Testis (tissue), 3 donors: ENCODE results near the gene MEST. TPM values are rescaled to one million over a fixed set of nuclear protein-coding genes. Genes with fewer than 3 reads are reported as not detected.
"Not testable (repeated sequence)": the region's sequence is repeated elsewhere in the genome, so short reads cannot be mapped to it uniquely, and the experiment has no call there.

Source experiments
- DNase-seq: peaks from one replicate; pipeline ENCODE4 v3.0.0-alpha.2; 2019
- H3K27ac ChIP-seq, 2 donors: fragments of 200-600 bp; sonication (generic); one replicate each; pipeline ENCODE4 v1.5.1; 2019
- H3K27me3 ChIP-seq: fragments of 200-600 bp; sonication (generic); one replicate; pipeline ENCODE4 v1.5.1; 2019
- H3K36me3 ChIP-seq: fragments of 200-600 bp; sonication (generic); one replicate; pipeline ENCODE4 v1.5.1; 2017; ENCODE audit warnings: low read depth; ENCODE audit errors: missing control alignments
- H3K4me1 ChIP-seq: fragments of 200-600 bp; sonication (generic); one replicate; pipeline ENCODE4 v1.5.1; 2019
- H3K4me3 ChIP-seq, 2 donors: fragments of 200-600 bp; sonication (generic); one replicate each; pipeline ENCODE4 v1.5.1; 2017 to 2019
- H3K9me3 ChIP-seq: fragments of 200-600 bp; sonication (generic); one replicate; pipeline ENCODE4 v1.5.1; 2017
- POLR2A ChIP-seq: fragments of 450-650 bp; IDR thresholded peaks from one replicate; pipeline ENCODE4 v1.6.1; 2017; ENCODE audit warnings: antibody characterized with exemption, mild to moderate bottlenecking, moderate library complexity
- WGBS, 2 donors: methylation state at CpG; one replicate each; pipeline ENCODE4 v1.1.5; 2018; 5-methylcytosine and 5-hydroxymethylcytosine counted together
- intact Hi-C: fragments of 100-400 bp; cut with DNase I; formaldehyde crosslinking; loops from one replicate; pipeline ENCODE4 v1.15.1; 2023; ENCODE audit warnings: low total_unique reads
- polyA plus RNA-seq: library from polyadenylated mRNA; stranded (reverse); fragments of 350-450 nt; fragmentation: Illumina TruSeq; extraction: RNeasy Lipid Tissue Mini Kit (QIAGEN cat#74804); gene quantifications from one replicate; pipeline ENCODE4 v1.2.3, GENCODE V29; 2014; ENCODE audit warnings: low read depth, low replicate concordance; ENCODE audit not compliant: insufficient read depth
- total RNA-seq, 2 donors: library from RNA; depleted of rRNA; stranded (reverse); fragments of >200 nt; gene quantifications; one replicate each; pipeline ENCODE4 v1.2.3, GENCODE V29; 2016
- TF ChIP-seq, protein P1 (sequence below), 3 experiments: fragments of 450-650 bp in 2 of 3; fragments of 200-600 bp in 1 of 3; sonication (generic) in 1 of 3; IDR thresholded peaks; one replicate each; pipeline ENCODE4 v1.5.1; 2016 to 2019; ENCODE audit warnings: antibody characterized with exemption in 3 of 3, mild to moderate bottlenecking in 2 of 3, moderate library complexity in 1 of 3

The MEST gene
- total and polyA plus RNA-seq, 3 donors from 2014 or later, result 32.5 to 65.2 (median 36.5) TPM

DNA sequence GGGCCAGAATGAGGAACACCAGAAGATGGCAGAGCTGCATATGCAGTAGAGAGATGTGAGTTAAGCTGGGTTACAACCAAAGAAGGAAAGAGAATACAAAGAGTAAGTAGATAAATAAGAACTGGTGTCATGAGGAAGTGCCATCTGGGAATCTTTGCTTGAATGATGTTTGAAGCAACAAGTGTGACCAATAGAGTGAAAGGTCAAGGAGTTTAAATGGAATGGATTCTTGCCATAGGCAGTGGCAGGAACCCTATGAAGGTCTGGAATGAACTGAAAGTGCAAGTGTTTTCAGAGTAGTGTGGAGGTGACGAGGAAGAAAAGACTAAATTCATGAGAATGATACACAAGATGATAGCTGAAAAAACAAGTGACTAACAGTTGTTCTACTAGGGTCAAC is 21.6 kb downstream of the MEST start:
- H3K27me3 ChIP-seq, result no peaks in the 10 kb centered on the region
- intact Hi-C loops, result no loop called here
- no peaks in the 10 kb centered on the region for H3K9me3 ChIP-seq
- no peak overlapping the region for H3K27ac ChIP-seq
- WGBS, 2 donors, result 80 to 90% methylated on average over 1 of the region's 1 CpG
- H3K4me1 ChIP-seq, result no peaks in the 10 kb centered on the region
- no peaks in the 10 kb centered on the region for H3K36me3 ChIP-seq
- H3K4me3 ChIP-seq, result no peak overlapping the region
- TF ChIP-seq, protein P1, sequence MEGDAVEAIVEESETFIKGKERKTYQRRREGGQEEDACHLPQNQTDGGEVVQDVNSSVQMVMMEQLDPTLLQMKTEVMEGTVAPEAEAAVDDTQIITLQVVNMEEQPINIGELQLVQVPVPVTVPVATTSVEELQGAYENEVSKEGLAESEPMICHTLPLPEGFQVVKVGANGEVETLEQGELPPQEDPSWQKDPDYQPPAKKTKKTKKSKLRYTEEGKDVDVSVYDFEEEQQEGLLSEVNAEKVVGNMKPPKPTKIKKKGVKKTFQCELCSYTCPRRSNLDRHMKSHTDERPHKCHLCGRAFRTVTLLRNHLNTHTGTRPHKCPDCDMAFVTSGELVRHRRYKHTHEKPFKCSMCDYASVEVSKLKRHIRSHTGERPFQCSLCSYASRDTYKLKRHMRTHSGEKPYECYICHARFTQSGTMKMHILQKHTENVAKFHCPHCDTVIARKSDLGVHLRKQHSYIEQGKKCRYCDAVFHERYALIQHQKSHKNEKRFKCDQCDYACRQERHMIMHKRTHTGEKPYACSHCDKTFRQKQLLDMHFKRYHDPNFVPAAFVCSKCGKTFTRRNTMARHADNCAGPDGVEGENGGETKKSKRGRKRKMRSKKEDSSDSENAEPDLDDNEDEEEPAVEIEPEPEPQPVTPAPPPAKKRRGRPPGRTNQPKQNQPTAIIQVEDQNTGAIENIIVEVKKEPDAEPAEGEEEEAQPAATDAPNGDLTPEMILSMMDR (IDR thresholded peaks at IDR 0.05), result no peak
- no peak for TF ChIP-seq POLR2A
- no peak for DNase-seq

DNA sequence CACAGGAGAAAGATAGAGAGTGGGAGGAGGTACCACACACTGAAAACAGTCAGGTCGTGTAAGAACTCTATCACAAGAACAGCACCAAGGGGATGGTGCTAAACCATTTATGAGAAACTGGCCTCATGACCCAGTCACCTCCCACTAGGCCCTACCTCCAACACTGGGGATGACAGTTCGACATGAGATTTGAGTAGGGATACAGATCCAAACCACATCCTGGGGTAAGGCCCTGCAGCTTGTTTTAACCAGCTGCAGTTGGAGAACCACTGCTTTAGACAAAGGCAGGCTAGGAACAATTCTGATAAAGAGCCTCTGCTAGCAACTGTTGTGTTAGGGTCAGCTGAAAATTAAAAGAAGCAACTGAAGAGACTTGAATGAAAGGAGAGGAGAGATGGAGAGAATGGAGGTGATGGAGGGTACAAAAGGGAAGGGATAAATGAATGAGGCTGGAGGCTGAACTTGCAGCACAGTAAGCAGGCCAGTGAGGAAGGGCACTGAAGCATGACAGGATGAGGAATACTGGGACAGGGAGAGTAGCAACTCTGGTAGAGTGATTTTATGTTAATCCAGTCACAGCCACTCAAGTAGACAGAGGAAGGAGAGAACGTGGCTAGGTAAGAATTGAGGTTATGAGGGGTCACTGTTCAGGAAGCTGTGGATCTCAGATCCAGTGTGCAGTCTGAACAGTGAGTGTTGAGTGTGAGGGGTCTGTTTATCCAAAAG is 23.6 kb downstream of the MEST start:
- intact Hi-C loops, result no loop called here
- no peak overlapping the region for H3K4me3 ChIP-seq
- TF ChIP-seq, protein P1 (IDR thresholded peaks at IDR 0.05), result no peak
- H3K27me3 ChIP-seq, result no peaks in the 10 kb centered on the region
- 80 to 82% methylated on average over 3 of the region's 3 CpGs for WGBS, 2 donors
- no peaks in the 10 kb centered on the region for H3K4me1 ChIP-seq
- H3K36me3 ChIP-seq, result no peaks in the 10 kb centered on the region
- H3K9me3 ChIP-seq, result no peaks in the 10 kb centered on the region
- no peak for DNase-seq
- H3K27ac ChIP-seq, result no peak overlapping the region

DNA sequence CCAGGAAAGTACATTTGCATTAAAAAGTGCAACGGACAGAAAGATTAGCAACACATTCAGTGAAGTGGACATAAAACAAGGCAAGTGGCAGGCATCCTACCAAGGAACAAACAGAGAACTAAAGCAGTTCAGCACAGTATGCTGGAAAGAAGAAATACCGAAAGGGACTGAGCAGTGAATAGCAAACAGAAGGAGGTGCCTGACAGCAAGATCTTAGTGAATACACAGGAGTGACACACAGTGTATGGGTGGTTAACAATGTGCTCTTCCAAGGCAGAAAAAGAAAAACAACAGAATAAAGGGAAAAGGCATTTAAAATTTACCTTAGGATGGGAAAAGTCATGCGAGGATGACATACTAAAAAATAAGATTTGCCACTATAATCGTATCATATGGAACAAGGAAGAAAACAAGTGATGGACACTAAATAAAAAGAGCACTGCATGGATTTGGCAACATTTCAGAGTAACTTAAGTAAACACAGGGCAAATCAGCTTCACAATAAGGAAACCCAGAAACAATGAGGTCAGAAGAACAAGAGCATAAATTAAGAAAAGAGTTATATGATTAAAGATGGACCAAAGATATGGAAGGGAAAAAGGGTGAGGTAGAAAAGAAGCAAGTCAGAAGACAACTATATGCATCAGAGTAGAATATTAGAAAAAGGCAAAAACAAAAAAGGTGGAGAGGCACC is 29.5 kb downstream of the MEST start:
- H3K9me3 ChIP-seq, result no peaks in the 10 kb centered on the region
- intact Hi-C loops, result no loop called here
- 78 to 88% methylated on average over 4 of the region's 4 CpGs for WGBS, 2 donors

DNA sequence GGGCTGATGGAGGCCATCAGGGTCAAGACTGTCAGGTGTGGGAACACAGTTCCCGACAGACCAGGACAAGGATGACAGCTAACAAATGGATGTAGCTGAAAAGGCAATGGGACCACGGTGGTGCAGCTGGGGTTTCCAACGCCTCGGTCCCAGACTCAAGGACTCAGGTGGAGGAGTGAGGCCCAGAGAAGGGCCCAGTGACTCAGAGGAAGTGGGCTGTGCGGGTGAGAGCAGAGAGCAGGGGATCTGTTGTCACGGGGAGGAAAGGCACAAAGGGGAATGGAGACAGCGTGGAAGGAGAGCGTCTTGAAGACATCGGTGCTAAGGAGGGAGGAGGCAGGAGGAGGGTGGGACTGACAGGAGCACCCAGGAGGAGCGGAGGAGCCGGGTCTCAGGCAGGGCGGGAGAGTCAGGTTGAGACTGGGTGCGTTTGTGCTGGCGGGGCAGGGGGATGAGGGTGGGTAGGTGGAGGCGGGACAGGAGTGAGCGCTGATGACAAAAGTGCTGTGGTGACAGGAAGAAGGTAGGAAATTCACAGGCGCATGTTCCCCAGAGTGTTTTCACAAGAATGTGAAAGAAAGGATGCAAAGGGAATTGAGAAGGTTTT is 31.7 kb downstream of the MEST start:
- H3K27ac ChIP-seq, H3K9me3 ChIP-seq, H3K27me3 ChIP-seq, H3K36me3 ChIP-seq, H3K4me3 ChIP-seq, intact Hi-C loops, DNase-seq, H3K4me1 ChIP-seq: not testable (repeated sequence)
- WGBS, 2 donors, result 88 to 91% methylated on average over 17 of the region's 17 CpGs

More for the DNA sequence above, 29.5 kb downstream of the MEST start:
- no peaks in the 10 kb centered on the region for H3K36me3 ChIP-seq
- no peaks in the 10 kb centered on the region for H3K4me1 ChIP-seq
- no peaks in the 10 kb centered on the region for H3K27me3 ChIP-seq
- no peak for TF ChIP-seq POLR2A
- TF ChIP-seq, protein P1 (IDR thresholded peaks at IDR 0.05), result no peak
- no peak for DNase-seq
- H3K27ac ChIP-seq, result no peak overlapping the region
- no peak overlapping the region for H3K4me3 ChIP-seq

DNA sequence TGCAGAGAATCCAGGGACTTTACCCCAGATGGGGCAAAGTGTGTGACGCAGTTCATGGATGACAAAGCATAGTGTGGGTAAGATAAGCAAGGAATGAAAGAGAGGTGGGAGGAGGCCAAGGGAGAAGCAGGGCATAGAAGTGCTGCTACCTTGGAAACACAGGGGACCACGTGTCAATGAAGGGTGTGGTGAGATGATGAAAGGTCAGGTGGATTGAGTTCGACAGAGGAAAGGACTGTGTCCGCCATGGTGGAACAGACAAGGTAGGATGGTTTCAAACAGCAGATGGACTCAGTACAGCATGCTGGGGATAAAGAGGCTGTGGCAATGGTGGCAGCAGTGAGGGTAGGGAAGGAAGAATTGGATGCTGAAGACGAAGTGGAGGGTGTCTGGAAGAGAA is 32.7 kb downstream of the MEST start:
- no peaks in the 10 kb centered on the region for H3K9me3 ChIP-seq
- DNase-seq, result no peak
- no peaks in the 10 kb centered on the region for H3K36me3 ChIP-seq
- 91 to 93% methylated on average over 5 of the region's 5 CpGs for WGBS, 2 donors
- intact Hi-C loops, result no loop called here
- no peak for TF ChIP-seq POLR2A
- H3K4me1 ChIP-seq, result no peaks in the 10 kb centered on the region
- no peaks in the 10 kb centered on the region for H3K27me3 ChIP-seq
- H3K27ac ChIP-seq, result no peak overlapping the region
- H3K4me3 ChIP-seq, result no peak overlapping the region

DNA sequence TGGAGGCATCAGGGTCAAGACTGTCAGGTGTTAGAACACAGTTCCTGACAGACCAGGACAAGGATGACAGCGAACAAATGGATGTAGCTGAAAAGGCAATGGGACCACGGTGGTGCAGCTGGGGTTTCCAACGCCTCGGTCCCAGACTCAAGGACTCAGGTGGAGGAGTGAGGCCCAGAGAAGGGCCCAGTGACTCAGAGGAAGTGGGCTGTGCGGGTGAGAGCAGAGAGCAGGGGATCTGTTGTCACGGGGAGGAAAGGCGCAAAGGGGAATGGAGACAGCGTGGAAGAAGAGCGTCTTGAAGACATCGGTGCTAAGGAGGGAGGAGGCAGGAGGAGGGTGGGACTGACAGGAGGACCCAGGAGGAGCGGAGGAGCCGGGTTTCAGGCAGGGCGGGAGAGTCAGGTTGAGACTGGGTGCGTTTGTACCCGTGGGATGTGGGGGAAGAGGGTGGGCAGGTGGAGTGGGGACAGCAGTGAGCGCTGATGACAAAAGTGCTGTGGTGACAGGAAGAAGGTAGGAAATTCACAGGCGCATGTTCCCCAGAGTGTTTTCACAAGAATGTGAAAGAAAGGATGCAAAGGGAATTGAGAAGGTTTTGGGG is 36.0 kb downstream of the MEST start:
- H3K4me3 ChIP-seq, H3K27me3 ChIP-seq, H3K36me3 ChIP-seq, H3K9me3 ChIP-seq, intact Hi-C loops, DNase-seq, H3K27ac ChIP-seq, H3K4me1 ChIP-seq: not testable (repeated sequence)
- WGBS, 2 donors, result 83 to 92% methylated on average over 17 of the region's 17 CpGs
